ENCODE data around the gene LYVE1.

The LYVE1 gene

DNA sequence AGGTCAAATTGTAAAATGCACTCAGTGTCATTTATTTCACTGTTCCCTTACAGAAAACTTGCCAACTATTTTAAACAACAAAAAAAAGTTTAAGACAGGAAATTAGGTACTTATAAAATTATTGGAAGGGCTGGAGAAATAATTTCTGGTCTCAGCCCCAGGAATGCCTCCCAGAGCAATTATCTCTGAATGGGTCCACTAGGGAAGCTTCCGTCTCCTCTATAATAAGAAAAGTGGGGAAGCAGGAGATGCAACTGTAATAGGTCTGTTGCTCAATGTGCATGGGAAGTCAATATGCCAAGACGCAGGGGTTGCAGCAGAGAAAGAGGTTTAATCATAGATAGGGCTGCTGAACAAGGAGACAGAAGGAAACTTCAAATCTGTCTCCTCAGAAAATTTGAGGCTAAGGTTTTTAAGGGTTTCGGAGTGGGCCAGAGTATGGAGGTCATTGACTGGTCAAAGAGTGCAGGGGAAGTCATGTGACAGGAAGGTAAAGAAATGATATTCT is 16.6 kb downstream of the LYVE1 start:
- DNase-seq = no peak

DNA sequence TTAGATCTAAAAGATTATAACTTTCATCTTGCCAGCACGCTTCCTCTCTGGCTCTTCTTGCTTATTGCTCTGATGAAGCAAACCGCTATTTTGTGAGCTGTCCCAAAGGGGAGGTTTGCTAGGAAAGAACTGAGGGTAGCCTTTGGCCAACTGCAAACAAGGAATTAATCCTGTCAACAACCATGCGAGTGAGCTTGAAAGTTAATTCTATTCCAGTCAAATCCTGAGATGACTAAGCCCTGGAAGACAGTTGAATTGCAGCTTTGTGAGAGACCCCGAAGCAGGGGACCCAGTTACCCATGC is 17.2 kb downstream of the LYVE1 start:
- DNase-seq = no peak

DNA sequence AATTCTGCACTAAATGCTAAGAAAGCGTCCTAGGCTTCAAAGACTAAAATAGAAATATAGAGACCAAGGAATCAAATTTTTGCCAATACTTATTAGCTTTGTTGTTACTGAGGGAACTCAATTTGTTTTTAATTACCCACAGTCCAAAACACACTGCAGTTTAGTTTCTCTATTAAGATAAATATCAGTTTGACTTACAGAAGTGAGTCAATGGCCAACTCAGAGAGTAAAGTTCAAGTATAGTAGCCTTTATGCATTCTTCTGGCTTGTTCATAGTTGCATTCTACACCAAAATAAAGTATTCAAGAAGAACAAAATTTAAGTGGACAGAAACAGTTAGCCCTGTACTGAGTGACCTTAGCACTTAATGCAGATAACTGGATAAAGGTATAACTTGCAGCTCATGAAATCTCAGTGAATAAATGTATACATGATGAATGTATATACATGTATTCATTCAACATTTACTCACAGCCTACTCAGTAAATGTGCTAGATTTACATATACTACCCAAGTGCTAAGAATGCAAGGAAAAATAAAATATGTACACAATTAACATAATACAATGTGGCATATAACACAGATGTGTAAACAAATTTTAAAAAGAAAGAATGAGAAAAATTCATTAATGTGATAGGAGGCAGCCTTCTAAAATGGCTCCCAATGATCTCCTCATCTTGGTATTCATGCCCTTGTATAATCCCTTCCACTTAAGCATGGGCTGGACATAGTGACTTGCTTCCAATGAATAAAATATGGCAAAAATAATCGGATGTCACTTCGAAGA is 17.8 kb downstream of the LYVE1 start:
- no peak for DNase-seq

DNA sequence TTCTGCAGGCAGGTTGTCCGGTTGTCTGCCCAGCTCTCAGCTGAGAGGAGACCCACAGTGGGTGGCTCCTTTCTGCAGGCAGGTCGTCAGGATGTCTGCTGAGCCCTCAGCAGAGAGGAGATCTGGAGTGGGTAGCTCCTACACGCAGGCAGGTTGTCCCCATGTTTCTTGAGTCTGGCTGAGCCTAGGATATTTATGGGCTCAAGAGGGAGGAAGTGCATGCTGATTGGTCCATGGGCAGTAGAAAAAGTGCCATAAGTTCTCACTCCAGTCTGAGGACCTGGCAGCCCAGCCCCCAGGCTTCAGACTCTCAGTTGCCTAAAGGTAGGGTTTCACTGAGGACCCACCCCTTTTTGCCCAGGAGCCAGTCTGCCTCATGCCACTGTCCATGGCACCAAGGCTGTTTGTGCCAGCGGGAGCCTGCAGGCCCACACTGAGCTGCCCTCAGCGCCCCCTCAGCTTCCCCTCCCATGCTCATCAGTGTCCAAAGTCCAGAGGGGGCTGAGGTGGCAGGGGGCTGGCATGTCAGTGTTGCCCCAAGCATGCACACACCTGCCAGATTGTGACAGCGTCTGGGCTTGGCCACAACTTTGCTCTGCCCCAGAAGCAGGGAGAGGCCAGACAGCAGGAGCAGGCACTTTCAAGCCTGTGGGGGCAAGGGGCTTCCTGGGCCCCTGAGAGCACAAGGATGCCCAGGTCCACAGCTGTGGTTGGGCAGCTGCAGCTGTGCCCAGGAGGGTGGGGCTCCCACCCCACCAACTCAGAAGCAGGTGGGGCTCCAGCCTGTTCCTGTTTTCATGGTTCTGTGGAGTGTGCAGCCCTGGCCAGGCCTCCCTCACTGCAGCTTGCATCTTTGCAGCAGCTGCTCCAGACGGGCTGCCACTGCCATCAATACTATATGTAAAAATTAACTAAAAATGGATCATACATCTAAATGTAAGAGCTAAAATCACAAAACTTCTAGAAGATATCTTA is 23.7 kb downstream of the LYVE1 start:
- no peak for DNase-seq

DNA sequence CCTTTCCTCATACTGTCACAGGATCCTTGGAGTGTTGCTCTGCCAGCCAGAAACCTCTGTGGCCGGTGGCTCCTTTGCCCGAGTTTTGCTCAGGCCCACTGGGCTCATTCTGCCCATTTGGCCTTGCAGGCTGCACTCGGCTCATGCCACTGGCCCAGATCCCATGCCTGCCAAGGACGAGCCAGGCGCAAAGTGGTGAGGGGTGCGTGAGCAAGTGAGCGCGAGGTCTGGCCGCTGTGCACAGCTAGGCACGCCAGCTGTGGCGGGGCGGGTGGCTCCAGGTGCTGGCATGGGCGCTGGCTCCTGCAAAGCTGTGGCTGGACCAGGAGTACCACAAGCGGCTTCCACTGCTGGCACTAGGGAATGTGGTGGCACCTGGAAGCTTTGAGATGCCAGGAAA is 24.7 kb downstream of the LYVE1 start:
- no peak for DNase-seq

DNA sequence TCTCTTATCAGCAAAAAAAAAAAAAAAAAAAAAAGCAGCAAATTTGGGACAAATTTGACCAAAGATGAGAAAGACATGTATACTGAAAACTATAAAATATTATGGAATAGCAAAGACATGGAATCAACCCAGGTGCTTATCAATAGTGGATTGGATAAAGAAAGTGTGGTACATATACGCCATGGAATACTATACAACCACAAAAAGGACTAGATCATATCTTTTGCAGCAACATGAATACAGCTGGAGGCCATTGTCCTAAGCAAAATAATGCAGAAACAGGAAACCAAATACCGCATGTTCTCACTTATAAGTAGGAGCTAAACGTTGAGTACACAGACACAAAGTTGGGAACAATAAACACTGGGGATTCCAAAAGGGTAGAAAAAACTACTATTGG is 25.7 kb downstream of the LYVE1 start:
- no peak for DNase-seq

DNA sequence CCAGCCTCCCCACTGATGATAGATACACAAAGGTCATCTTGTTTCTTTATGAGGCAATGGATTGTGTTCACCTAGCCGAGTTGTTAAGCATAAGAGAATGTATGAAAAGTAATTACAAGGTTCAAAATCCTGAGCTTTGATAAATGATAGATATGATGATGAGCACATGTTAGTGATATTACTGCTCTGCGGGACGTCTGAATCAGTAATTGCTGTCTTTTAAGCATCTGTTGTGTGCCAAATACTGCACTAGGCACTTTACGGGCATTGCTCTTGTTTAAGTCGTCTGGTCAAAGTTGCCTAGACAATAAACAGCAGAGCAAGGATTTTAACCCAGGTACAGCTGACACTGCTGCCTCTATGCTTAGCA is 26.9 kb downstream of the LYVE1 start:
- no peak for DNase-seq

DNA sequence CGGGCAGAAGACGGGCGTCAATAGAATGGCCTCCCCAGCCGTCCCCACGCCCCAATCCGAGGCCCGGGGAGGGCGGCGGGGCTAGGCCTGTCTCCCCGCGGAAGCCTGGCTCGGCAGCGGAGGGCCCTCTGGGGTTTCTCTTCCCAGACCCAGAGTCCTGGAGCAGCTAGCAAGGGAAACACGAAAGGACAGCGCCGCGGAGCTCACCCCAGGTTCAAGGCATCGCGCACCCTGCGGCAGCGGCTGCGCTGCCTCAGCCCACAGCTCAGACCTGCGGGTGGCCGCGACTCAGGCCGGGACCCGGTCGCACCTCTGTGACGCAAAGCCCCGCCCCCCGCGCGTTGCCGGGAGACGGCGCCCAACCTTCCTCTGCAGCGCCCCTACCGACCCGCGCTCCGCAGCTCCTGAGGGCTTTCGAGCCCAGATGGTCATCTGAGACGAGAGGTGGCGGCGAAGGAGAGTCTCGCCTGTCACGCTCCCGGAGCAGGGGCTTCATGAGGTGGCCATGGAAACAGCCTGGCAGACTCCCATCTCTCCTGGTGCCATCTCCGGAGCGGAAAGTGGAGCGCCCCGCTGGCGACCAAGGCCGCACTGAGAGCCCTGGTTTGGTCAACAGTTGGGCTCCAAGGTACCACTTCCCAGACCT is 27.4 kb downstream of the LYVE1 start, which contains the start of gene RNF141:
TSS of gene RNF141 (minus strand) at position 273 of the 646 bp plus-strand sequence. CDS start 7,029 bp downstream, outside the sequence.
- DNase-seq = peak; percentile 98

DNA sequence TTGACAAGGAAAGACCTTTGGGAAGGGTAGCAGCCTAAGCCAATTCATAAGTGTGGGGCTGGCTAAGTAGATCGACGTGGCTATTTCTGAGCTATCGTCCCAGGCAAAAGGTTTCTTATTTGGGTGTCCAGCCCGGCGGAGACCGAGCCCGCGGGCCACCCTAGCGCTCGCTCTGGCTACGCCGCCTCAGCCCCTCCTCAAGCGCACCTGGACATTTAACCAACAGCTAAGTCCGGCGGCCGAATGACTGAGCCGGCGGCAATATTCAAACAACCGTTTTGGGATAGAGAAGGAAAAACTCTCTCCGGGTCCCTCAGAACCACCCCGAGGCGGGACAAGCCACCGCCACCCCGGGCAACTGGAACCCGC is 27.9 kb downstream of the LYVE1 start:
- DNase-seq = no peak

DNA sequence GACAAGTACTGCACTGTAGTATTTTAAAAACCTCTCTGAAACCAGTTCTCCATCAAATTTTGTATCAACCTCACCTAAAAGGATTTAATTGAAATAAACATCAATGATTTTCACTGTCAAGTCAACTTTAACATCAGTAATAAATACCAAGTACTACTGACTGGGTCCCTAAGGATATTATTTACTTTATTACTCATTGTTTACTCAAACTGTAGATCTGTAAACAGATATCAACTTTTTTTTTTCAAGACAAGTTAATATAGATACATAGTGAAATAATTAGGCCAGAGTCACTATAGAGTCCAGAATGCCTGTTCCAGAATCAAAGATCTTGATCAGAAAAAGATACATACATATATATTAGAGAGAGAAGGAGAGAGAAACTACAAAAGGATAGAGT is 29.1 kb downstream of the LYVE1 start:
- no peak for DNase-seq

DNA sequence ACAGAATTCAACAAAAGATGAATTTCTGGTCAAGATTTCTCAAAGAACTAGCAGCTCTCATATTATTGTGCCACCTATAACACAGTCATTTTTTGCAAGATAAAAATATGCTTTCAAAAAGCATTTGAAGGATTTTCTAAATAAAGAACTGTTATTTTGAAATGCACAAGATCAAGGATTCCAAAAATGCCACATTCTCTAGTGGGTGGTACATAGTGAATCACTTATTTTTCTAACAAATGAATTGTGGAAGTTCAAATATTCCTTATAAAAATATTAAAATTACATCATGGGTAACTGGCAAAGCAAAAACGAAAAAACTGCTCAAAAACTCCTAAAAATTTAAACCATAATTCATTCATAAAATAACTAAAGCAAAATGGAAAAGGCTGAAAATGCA is 29.5 kb downstream of the LYVE1 start:
- DNase-seq = no peak

DNA sequence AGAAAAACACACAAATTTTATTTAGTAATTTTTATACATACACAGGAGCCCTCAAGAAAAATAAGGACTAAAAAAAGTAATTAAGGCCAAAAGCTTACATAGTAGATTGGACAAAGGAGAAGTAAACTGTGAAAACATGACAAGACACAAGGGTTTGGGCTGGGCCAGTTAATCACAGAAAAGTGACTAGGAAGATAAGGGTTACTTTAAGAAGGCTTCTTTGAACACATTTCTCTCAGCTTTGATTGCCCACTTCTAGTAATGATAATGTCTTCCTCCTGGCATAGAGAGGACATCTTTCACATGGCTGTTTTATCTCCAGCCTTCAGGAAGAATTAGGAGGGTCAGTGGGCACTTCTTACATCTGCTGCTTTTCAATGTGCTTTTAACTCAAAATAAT is 30.9 kb downstream of the LYVE1 start:
- DNase-seq = no peak

DNA sequence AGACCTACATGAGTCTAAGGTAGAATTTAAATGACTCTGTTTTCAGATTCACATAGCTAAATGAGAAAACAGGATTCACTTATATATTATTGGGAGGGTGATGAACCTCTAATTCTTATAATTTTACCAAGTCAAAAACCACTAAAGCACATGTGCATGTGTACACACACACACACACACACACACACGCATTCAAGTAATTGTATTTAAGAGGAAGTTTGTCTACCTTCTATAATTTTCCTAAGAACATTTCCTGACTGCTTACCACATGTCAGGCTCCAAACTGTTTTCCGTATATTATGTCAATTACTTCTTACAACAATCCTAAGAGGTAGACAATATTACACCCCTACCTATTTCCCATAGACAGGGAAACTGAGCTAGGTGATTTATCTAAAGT is 34.1 kb downstream of the LYVE1 start:
- no peak for DNase-seq

DNA sequence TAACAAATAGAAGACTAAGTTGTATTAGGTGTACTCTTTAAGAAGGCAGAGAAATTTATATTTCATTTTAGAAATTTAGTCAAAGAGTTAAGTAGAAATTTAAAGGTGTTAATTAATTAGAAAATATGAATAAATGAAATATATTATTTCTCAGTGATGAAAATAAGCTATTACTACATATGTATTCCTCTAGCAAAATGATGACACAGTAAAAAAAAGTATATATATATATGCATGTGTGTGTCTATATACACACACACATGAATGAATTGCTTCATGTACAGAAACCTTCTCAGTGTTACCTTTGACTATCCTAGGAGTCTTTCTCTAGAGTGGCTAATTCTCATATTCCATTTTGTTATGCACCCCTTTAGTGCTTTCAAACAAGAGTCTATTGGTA is 35.1 kb downstream of the LYVE1 start:
- no peak for DNase-seq

DNA sequence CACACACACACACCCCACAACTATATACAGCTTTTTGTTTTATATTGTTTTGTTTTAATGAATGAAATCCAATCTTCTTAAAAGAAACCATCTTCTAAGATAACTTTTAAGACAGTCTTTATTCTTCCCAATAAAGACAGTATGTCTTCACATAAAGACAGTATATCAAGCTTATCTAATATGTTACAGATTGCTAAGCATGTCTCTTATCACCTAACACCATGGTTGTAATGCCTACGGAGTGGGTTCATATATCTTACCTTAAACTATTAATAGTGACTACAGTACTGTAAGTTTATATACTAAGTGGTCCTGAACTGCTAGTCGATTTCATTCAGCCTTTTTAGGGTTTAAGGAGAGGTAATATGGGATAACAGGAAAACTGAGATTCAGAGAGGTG is 35.9 kb downstream of the LYVE1 start:
- DNase-seq = no peak

DNA sequence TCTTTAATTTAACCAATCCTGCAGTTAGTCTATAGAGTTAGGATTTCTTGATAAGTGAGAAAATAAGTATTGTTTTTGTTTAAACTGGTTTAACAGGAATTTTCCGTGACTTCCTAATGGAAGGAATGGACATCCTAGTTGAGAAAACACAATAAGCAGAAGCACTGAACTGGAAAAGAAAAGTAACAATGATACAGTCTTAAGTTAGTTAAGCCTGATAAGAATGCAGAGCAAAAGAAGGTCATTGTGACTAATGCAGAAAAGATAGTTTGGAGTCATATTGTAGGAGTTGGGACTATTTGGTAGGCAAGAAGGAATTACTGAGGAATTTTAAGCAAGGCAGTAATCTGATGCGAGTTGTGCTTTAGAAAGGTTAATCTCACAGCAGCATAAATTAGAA is 39.2 kb downstream of the LYVE1 start:
- no peak for DNase-seq

DNA sequence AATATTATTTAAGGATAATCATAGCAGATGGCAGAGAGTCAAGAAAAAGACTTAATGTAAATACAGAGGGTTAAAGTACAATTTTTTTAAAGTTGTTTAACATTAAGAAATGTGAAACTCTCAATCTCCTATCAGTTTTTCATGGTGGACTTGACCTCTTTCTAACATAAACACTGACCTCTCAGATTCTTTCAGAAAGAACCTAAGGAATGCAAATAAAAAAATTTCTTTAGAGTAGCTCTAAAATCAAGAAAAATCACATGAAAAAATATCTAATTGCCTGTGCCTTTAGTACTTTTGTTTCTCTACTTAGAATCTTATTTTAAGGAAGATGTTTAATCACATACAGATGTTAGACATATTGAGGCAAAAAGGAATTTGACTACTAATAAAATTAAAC is 40.3 kb downstream of the LYVE1 start:
- DNase-seq = no peak

DNA sequence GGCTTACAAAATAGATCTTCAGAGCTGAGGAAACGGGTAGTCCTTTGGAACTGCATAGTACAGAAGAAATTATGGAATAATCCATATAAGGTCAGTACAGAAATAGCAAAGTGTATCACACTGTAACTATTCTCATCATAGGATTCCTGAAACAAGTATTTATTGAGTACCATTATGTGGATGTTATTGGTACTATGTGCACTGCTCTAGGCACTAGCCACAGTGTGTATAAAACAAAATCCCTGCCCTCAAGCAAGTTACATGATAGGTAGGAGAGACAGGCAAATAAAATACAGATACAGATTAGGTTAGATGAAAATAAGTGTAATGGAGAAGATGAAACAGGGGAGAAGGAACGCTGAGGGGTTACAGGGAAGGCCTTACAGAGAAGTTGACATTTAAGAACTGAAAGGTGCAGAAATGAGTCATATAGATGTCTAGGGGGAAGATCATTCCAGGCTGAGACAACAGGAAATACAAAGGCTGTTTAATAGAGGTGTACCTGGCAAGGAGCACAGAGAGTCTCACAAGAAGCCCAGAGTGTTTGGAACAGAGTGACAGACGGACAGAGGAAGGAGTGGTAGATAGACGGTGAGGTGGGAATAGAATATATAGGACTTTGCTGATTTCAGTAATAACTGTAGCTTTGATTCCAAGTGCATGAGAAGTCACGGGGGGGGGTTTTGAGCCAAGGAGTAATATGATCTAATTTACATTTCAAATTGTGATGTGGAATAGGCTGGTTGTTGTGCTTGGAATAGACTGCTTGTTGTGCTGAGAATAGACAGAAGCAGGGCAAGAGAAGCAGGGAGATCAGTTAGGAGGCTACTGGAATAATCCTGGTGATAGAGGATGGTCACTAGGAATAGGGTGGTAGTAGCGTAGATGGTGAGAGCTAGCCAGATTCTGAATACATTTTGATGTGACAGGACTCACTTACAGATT is 41.2 kb downstream of the LYVE1 start:
- no peak for DNase-seq

DNA sequence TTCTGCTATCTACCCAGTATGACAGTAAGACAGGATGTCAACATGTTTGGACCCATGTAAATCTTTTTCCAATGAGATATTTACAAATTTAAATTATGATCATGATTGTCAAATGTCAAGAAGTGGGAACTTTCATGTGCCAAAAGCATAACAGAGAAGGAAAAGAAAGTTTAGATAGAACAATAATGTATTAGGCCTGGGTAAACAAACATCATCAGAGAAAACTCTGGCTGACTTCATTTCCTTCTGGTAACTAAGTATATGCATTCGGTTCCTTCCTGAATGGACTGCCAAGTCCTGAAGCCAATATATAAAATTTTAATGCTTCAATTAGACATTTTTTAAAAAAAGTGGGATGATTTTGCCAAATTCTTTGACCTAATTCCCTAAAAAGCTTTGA is 44.0 kb downstream of the LYVE1 start:
- no peak for DNase-seq

DNA sequence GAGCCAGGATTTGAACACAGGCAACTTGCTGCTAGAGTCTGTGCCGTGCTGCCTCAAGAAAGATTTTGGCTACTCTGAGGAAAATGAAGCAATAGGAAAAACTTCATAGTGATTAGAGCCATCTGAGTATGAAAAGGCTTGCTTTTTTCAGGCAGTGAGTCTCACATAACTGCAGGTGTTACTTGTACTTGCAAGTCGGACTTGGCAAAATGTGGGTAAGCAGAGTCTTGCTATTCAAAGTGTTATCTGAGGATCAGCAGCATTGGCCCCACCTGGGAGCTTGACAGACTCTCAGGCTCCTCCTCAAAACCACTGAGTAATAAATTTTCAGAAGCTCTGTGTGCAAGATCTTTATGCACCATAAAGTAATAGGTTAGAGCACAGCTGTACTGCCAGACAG is 45.5 kb downstream of the LYVE1 start:
- no peak for DNase-seq

DNA sequence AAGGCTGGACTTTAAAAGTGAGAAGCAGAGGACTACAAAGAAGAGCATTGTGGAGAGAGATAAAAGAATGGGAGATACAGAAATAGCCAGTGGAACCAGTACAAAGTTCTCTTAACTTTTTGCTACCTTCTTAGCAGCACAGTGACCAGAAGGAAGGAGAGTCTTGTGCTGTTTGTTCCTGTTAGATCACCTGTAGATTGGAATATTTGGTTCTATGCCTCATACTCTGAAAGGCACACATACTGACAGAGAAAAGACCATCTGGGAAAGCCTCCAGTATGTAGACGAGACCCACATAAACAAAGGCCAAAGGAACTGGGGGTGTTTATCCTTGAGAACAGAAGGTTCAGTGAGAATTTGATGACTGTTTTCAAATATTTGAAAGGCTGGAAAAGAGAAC is 46.2 kb downstream of the LYVE1 start:
- no peak for DNase-seq

DNA sequence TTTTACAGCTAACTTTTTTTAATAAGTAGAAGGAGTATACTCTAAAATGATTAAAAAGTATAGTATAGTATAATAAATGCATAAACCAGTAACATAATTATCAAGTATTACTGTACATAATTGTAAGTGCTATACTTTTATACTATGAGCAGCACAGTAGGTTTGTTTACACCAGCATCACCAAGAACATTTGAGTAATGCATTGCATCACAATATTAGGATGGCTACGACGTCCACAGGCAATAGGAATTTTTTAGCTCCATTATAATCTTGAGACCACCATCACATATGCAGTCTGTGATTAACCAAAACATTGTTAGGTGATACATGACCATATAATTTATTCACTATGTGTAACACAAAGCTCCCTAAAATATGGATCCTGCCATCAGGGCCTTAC is 47.9 kb downstream of the LYVE1 start:
- DNase-seq = no peak
